Ovary (tissue), 9 donors: Measurements from ENCODE around the gene HMMR. TPM values are rescaled to one million over a fixed set of nuclear protein-coding genes. Genes with fewer than 3 reads are reported as not detected.

ENCODE experiments used
- DNase-seq, 5 donors: peaks; one replicate each; pipeline ENCODE4 v3.0.0-alpha.2; 2019 to 2020
- H3K27ac ChIP-seq, 2 donors: fragments of 200-600 bp; one replicate each; pipeline versions ENCODE4 v1.5.1 to v1.8.0; 2019 to 2022
- H3K27me3 ChIP-seq: fragments of 200-600 bp; one replicate; pipeline ENCODE4 v1.8.0; 2022
- H3K36me3 ChIP-seq: fragments of 200-600 bp; sonication (generic); one replicate; pipeline ENCODE4 v1.5.1; 2019
- H3K4me1 ChIP-seq: one replicate; pipeline ENCODE4 v1.8.1; 2013; ENCODE audit warnings: mild to moderate bottlenecking, moderate library complexity; ENCODE audit not compliant: insufficient read depth
- H3K4me3 ChIP-seq: fragments of 200-600 bp; sonication (generic); one replicate; pipeline ENCODE4 v1.5.1; 2017
- H3K9me3 ChIP-seq, 2 donors: fragments of 200-600 bp in 1 of 2; sonication (generic) in 1 of 2; one replicate each; pipeline versions ENCODE4 v1.5.1 to v1.8.1; 2013 to 2019; ENCODE audit warnings: mild to moderate bottlenecking in 1 of 2, moderate library complexity in 1 of 2
- EP300 ChIP-seq: sonication (generic); formaldehyde crosslinking; IDR thresholded peaks from one replicate; pipeline ENCODE4 v1.6.1; 2017; ENCODE audit warnings: antibody characterized with exemption
- POLR2A ChIP-seq: fragments of 450-650 bp; IDR thresholded peaks from one replicate; pipeline ENCODE4 v1.6.1; 2017; ENCODE audit warnings: antibody characterized with exemption, mild to moderate bottlenecking, moderate library complexity
- WGBS, 3 donors: extraction: QIAGEN DNeasy Blood & Tissue Kit in 1 of 3; methylation state at CpG; one replicate each; pipeline versions ENCODE4 v1.1.5 to v1.1.7; 2013 to 2017; 5-methylcytosine and 5-hydroxymethylcytosine counted together
- intact Hi-C, 4 donors: fragments of 100-400 bp; cut with DNase I; formaldehyde crosslinking; loops; one replicate each; pipeline versions ENCODE4 v1.11.0 to v1.15.1; 2022 to 2023
- polyA plus RNA-seq, 2 donors: library from polyadenylated mRNA; stranded (reverse); fragments of 200-250 nt in 1 of 2; fragments of 350-450 nt in 1 of 2; fragmentation: Illumina TruSeq in 1 of 2; extraction: RNeasy Lipid Tissue Mini Kit (QIAGEN cat#74804) in 1 of 2; gene quantifications; one replicate each; pipeline ENCODE4 v1.2.3, GENCODE V29; 2013 to 2014
- total RNA-seq, 7 donors: library from RNA; depleted of rRNA in 2 of 7; stranded (reverse); fragments of >200 nt in 2 of 7; fragmentation: NEBNext Ultra II Directional in 3 of 7; extraction: Animal tissue kit (Norgen Biotek cat#: 25700) in 3 of 7; gene quantifications; one replicate each; pipeline versions ENCODE4 v1.1.0 to v1.2.4, GENCODE V29; 2016 to 2023
- TF ChIP-seq, protein P1 (sequence below), 3 donors: fragments of 450-650 bp in 2 of 3; fragments of 200-600 bp in 1 of 3; IDR thresholded peaks; one replicate each; pipeline versions ENCODE4 v1.5.1 to v1.8.0; 2016 to 2022; ENCODE audit warnings: antibody characterized with exemption in 3 of 3, mild to moderate bottlenecking in 1 of 3
- donor health status: DM: no; HTN: no; CAD: no; lungs with moderate emphysema.
- donor health status: DM: no; HTN: no; CAD: no.
- donor health status: Bipolar disorder and iron deficiency.
- donor health status: DM: yes; HTN: yes; CAD: no.
- donor health status: DM: no; HTN: no; CAD: no.
- donor health status: DM: yes; HTN: yes; CAD: no.

The HMMR gene
- total and polyA plus RNA-seq, 9 donors = 0.10 to 1.4 (median 0.27) TPM; not detected in 1

DNA sequence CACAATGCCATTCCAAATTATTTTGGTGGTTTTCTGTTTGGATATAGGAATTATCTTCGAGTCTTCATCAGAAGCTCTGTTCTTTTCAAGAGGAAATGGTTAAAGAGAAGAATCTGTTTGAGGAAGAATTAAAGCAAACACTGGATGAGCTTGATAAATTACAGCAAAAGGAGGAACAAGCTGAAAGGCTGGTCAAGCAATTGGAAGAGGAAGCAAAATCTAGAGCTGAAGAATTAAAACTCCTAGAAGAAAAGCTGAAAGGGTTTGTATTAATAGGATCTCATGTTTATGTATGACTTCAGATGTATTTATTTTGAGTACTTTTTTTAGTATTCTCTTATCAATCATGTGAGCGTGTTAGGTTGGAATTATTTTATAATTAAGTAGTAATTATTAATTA, 15.0 kb downstream of the HMMR start:
- intact Hi-C loops = no loop called here
- DNase-seq = no peak
- H3K27me3 ChIP-seq = no peaks in the 10 kb centered on the region
- no peak for TF ChIP-seq POLR2A
- TF ChIP-seq EP300 = no peak
- TF ChIP-seq, protein P1, sequence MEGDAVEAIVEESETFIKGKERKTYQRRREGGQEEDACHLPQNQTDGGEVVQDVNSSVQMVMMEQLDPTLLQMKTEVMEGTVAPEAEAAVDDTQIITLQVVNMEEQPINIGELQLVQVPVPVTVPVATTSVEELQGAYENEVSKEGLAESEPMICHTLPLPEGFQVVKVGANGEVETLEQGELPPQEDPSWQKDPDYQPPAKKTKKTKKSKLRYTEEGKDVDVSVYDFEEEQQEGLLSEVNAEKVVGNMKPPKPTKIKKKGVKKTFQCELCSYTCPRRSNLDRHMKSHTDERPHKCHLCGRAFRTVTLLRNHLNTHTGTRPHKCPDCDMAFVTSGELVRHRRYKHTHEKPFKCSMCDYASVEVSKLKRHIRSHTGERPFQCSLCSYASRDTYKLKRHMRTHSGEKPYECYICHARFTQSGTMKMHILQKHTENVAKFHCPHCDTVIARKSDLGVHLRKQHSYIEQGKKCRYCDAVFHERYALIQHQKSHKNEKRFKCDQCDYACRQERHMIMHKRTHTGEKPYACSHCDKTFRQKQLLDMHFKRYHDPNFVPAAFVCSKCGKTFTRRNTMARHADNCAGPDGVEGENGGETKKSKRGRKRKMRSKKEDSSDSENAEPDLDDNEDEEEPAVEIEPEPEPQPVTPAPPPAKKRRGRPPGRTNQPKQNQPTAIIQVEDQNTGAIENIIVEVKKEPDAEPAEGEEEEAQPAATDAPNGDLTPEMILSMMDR (IDR thresholded peaks at IDR 0.05) = no peak
- H3K9me3 ChIP-seq = no peaks in the 10 kb centered on the region
- WGBS, 3 donors = 91 to 92% (median 92%) methylated on average over 2 of the region's 2 CpGs
- no peaks in the 10 kb centered on the region for H3K4me1 ChIP-seq
- H3K36me3 ChIP-seq = no peaks in the 10 kb centered on the region
- no peak overlapping the region for H3K27ac ChIP-seq
- no peak overlapping the region for H3K4me3 ChIP-seq

DNA sequence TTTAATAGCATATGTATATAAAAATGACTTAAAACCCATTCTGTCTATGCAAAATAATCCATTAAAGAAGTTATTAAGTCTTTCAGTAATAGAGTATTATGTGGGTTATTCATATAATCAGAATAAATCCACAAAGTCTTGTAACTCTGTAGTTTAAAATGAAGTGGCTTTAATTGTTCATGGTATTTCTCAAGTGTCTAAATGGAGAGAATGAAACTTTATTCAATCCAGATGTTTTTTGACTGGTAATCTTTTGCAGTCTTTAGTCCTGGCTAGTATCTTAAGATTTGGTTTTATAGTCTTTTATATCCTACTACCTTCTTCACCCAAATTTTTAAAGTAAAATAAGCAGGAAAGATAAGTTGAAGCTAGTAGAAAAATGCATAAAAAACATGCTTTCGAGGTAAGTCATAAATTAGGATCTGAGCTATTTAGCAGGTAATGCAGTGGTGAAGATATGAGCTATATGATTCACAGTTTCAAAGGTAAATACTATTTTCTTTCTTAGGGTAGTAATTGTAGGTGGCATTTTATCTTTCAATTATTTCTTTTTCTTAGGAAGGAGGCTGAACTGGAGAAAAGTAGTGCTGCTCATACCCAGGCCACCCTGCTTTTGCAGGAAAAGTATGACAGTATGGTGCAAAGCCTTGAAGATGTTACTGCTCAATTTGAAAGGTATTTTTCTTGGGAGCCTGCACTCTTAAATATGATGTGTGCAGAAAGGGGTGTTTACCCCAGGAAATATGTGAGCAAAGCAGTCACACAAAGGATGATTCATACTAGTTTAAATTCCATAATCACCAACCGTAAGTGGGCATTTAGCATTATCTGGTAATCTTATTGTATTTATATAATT, 17.9 kb downstream of the HMMR start:
- Histone ChIP-seq H3K4me1 (no peaks in the 10 kb centered on the region), H3K4me3 (no peak overlapping the region), H3K36me3 (no peaks in the 10 kb centered on the region), H3K27me3 (no peaks in the 10 kb centered on the region), H3K27ac (no peak overlapping the region), H3K9me3 (no peaks in the 10 kb centered on the region)
- no peak for DNase-seq
- TF ChIP-seq, protein P1 (IDR thresholded peaks at IDR 0.05) = no peak
- TF ChIP-seq EP300 (no peak), POLR2A (no peak)
- intact Hi-C loops = no loop called here
- WGBS, 3 donors = 83 to 87% (median 86%) methylated on average over 2 of the region's 2 CpGs

DNA sequence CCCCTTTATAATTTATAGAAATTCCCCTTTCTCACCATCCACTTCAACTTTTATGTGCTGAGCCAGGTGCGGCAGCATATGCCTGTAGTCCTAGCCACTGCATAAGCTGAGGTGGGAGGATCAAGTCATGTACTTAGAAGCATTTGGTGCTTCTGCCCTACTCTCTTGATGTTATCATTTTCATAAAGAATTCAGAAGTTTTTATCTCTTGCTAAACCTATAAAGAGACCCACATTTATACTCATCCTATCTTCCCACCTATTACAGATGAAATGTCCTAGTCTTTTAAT, 18.5 kb downstream of the HMMR start:
- Histone ChIP-seq H3K9me3 (no peaks in the 10 kb centered on the region), H3K36me3 (no peaks in the 10 kb centered on the region), H3K4me1 (no peaks in the 10 kb centered on the region), H3K4me3 (no peak overlapping the region), H3K27ac (no peak overlapping the region), H3K27me3 (no peaks in the 10 kb centered on the region)
- WGBS, 3 donors = 96 to 100% (median 97%) methylated on average over 1 of the region's 1 CpG
- no peak for DNase-seq
- no peak for TF ChIP-seq POLR2A
- TF ChIP-seq, protein P1 (IDR thresholded peaks at IDR 0.05) = no peak
- no peak for TF ChIP-seq EP300
- intact Hi-C loops = no loop called here

DNA sequence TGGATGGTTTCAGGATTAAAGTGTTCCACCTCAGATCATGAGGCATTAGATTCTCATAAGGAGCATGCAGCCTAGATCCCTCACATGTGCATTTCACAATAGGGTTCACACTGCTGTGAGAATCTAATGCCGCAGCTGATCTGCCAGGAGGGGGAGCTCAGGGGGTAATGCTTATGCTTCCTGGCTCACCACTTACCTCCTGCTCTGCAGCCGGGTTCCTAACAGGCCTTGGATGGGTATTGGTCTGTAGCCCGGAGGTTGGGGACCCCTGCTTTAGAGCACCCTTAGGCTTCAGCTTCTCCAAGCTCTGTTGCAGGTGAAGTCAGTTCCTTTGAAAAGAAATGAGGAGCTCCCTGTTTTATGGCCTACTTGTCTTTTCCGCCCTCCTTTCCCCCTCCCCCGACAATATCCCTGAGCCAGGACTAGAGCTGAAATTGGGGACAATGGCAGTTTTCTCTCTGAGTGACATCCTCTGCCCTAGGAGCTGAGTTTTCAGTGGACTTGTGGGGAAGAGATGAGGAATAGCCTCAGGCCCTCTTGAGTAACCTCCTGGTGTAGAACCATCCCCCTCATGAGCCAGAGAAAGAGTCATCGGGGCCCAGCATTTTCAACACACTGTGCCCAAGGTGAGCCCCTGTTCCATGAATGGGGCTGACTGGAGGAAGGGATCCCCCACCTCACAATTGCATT, 28.8 kb downstream of the HMMR start:
- 83 to 92% (median 86%) methylated on average over 6 of the region's 6 CpGs for WGBS, 3 donors
- H3K9me3 ChIP-seq = no peaks in the 10 kb centered on the region
- H3K4me1 ChIP-seq = no peaks in the 10 kb centered on the region
- TF ChIP-seq, protein P1 (IDR thresholded peaks at IDR 0.05) = no peak
- TF ChIP-seq EP300 = no peak
- no peak for TF ChIP-seq POLR2A
- no peak for DNase-seq
- no peaks in the 10 kb centered on the region for H3K36me3 ChIP-seq
- no peaks in the 10 kb centered on the region for H3K27me3 ChIP-seq
- H3K4me3 ChIP-seq = no peak overlapping the region
- H3K27ac ChIP-seq = no peak overlapping the region
- intact Hi-C loops = no loop called here
